Measurements from ENCODE around the gene TNFAIP8L1.

Gene TNFAIP8L1

DNA sequence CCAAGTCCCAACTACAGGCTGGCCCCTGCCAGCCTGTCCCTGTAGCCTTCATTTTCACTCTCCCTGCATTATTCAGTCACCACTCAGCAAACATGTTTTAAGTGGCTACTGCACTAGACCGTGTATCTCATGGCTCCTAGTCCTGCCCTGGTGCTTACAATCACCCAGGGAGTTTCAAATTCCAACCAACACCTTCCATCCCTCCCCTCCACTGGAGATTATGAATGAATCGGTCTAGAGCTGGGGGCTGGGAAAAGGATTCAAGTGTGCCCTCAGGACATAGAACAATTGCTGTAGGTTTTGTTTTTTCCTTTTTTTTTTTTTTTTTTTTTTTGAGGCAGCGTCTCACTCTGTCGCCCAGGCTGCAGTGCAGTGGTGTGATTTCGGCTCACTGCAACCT, 15.0 kb upstream of the TNFAIP8L1 start:
- no peak overlapping the region for H3K4me3 ChIP-seq
- TF ChIP-seq, protein P1, sequence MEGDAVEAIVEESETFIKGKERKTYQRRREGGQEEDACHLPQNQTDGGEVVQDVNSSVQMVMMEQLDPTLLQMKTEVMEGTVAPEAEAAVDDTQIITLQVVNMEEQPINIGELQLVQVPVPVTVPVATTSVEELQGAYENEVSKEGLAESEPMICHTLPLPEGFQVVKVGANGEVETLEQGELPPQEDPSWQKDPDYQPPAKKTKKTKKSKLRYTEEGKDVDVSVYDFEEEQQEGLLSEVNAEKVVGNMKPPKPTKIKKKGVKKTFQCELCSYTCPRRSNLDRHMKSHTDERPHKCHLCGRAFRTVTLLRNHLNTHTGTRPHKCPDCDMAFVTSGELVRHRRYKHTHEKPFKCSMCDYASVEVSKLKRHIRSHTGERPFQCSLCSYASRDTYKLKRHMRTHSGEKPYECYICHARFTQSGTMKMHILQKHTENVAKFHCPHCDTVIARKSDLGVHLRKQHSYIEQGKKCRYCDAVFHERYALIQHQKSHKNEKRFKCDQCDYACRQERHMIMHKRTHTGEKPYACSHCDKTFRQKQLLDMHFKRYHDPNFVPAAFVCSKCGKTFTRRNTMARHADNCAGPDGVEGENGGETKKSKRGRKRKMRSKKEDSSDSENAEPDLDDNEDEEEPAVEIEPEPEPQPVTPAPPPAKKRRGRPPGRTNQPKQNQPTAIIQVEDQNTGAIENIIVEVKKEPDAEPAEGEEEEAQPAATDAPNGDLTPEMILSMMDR (IDR thresholded peaks at IDR 0.05): no peak
- no peak for DNase-seq (ENCODE audit: low spot score)
- H3K27ac ChIP-seq: no peak overlapping the region

DNA sequence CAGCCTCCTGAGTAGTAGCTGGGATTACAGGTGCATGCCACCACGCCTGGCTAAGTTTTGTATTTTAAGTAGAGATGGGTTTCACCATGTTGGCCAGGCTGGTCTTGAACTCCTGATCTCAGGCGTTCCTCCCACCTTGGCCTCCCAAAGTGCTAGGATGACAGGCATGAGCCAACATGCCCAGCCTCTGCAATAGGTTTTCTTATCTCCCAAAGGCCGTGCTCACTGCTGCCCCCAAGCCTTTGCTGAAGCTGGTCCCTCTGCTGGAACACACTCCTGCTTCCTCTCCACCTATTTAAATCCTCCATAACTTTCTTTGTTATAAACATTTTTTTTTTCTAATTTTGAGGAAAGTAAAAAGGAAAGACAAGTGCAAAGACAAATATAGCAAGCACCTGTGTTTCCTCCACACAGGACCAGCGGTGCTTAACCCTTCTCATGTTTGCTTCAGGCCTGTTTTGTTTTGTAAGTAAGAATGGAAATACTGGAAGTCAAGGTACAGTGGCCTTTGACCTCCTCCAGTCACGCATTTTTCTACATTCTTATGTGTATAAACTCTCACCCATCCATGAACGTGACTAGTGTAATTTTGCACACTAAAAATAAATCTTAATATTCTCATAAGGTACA, 14.5 kb upstream of the TNFAIP8L1 start:
- Histone ChIP-seq H3K27ac (no peak overlapping the region), H3K4me3 (no peak overlapping the region)
- DNase-seq (ENCODE audit: low spot score): no peak
- TF ChIP-seq, protein P1 (IDR thresholded peaks at IDR 0.05): no peak

DNA sequence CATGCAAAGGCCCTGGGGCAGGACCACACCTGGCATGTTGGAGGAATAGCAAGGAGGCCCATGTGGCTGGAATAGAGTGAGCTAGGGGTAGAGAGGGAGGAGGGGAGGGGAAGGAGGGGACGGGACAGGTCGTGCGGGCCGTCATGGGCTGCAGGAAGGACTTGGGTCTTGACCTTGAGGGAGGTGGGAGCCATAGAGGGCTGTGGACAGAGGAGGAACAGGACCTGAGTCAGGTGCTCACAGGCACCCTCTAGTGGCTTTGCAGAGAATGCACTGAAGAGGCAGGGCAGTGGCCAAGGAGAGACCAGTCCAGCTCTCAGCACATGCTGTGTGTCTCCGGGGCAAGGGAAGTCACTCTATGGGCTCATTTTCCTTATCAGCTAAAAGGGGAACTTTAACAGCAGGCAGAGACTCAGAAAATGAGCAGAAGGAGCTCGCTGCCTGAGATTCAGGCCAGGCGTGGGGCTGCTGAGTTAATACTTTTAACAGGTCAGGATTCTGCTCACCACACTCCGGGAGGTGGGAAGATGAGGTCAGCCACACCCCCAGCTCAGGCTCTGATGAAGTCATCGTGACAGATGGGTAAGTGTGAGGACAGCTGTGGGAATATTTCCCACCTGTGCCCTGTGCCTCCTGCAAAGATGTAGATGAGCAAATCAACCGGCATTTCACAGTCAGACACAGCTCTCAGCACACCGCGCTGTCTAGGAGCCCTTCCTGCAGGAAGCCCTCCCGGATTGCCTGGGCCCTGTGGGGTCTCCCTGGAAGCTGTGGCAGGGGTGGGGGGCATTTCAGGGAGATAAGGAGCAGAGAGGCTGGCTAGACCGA, 6.0 kb upstream of the TNFAIP8L1 start:
- DNase-seq (ENCODE audit: low spot score): no peak
- H3K4me3 ChIP-seq: no peak overlapping the region
- TF ChIP-seq, protein P1 (IDR thresholded peaks at IDR 0.05): peak; percentile 29
- H3K27ac ChIP-seq: no peak overlapping the region

DNA sequence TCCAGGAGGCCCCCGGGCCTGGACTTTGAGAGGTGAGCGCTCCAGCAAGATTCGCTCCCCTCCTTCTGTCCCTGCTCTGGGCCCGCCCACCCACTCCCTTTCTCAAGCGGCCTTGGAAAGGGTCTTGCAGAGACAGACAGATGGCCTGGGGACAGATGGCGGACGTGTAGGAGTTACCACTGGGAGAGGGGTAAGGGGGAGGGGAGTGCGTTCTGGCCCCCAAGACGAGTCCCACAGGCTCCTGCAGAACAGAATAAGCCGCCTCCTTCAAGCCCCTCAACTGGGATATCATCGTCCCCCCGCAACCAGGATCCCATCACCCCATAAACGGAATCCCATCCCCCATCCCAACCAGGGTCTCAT, 3.6 kb upstream of the TNFAIP8L1 start:
- TF ChIP-seq, protein P1 (IDR thresholded peaks at IDR 0.05): no peak
- H3K4me3 ChIP-seq: peak overlapping the region; percentile 71
- DNase-seq (ENCODE audit: low spot score): no peak
- H3K27ac ChIP-seq: no peak overlapping the region

DNA sequence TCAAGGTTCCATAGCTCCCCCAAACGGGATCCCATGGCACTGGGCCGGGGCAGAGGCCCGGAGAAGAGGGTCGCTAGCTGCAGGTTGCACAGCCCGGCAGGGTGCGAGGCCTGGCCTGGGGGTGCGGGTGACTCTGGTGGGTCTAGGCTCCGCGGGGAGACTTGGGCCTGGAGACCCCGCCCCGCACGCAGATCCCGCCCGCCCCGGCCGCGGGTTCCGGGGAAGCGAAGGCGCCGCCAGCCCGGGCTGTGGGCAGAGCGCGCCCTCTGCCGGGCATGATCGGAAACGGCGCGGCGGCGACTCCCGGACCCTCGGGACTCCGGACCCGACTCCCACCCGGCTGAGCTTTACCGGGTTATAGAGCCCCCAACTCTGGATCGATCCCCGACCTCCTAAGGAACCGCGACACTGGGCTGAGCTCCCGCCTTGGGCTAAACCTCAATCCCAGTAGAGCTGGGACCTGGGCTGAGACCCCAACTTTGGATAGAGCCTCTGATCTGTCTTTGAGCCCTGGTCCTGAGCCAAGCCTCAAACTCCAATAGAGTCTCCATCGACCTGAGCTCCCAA, 3.1 kb upstream of the TNFAIP8L1 start:
- DNase-seq (ENCODE audit: low spot score): no peak
- TF ChIP-seq, protein P1 (IDR thresholded peaks at IDR 0.05): peak; percentile 96
- Histone ChIP-seq H3K4me3 (peak overlapping the region; percentile 71), H3K27ac (no peak overlapping the region)

DNA sequence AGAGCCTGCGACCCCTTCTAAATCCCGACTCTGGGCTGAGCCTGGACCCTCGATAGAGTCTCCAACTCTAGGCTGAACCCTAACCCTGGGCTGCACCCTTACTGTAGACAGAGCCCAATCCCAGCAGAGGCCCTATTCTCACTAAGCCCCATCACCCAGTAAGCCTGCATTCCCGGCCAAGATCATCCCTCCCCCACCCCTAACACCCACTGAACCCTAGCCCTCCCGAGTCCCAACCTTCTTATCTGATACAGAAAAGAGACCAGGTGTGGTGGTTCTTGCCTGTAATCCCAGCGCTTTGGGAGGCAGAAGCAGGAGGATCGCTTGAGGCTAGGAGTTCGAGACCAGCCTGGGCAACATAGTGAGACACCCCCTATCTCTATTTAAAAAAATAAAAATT, 2.6 kb upstream of the TNFAIP8L1 start:
- TF ChIP-seq, protein P1 (IDR thresholded peaks at IDR 0.05): no peak
- H3K27ac ChIP-seq: no peak overlapping the region
- DNase-seq (ENCODE audit: low spot score): no peak
- H3K4me3 ChIP-seq: peak overlapping the region; percentile 71
